GM19467 (cell line): ENCODE data around the gene C22orf39.

Source experiments
- ATAC-seq: cut with Tn5 transposase; IDR thresholded peaks from one replicate; pipeline ENCODE4 v1.9.1; 2021; ENCODE audit warnings: mild to moderate bottlenecking, moderate library complexity; ENCODE audit not compliant: unreplicated experiment

C22orf39 gene

GRCh38 chr22:19447330-19448075 is at the start of gene C22orf39:
Gene C22orf39, minus strand, starts transcription at chr22:19447711. Its CDS starts 23 bp downstream, at chr22:19447688.
- ATAC-seq: peak; percentile 73

GRCh38 chr22:19497245-19497644 is 49.7 kb upstream of the C22orf39 start:
- no peak for ATAC-seq

- ATAC-seq: no peak
Observed at GRCh38 chr22:19496324-19496630, 48.8 kb upstream of the C22orf39 start.

- no peak for ATAC-seq
Observed at GRCh38 chr22:19495562-19496323, 48.2 kb upstream of the C22orf39 start.

- no peak for ATAC-seq
Observed at GRCh38 chr22:19494676-19495173, 47.2 kb upstream of the C22orf39 start.

GRCh38 chr22:19494001-19494560 is 46.6 kb upstream of the C22orf39 start:
- no peak for ATAC-seq

- ATAC-seq: no peak
Observed at GRCh38 chr22:19492504-19493174, 45.1 kb upstream of the C22orf39 start.

- ATAC-seq: no peak
Observed at GRCh38 chr22:19490628-19491230, 43.2 kb upstream of the C22orf39 start.

GRCh38 chr22:19488884-19489843 is 41.7 kb upstream of the C22orf39 start:
- no peak for ATAC-seq

GRCh38 chr22:19488285-19488684 is 40.8 kb upstream of the C22orf39 start:
- ATAC-seq: no peak

- ATAC-seq: no peak
Observed at GRCh38 chr22:19483481-19484244, 36.2 kb upstream of the C22orf39 start.

- ATAC-seq: no peak
Observed at GRCh38 chr22:19482297-19482696, 34.8 kb upstream of the C22orf39 start.

GRCh38 chr22:19480789-19481188 is 33.3 kb upstream of the C22orf39 start:
- ATAC-seq: no peak

- ATAC-seq: no peak
Observed at GRCh38 chr22:19480173-19480568, 32.7 kb upstream of the C22orf39 start.

- ATAC-seq: peak; percentile 79
Observed at GRCh38 chr22:19479355-19480172, 32.1 kb upstream of the C22orf39 start, which contains the start of gene CDC45. Gene CDC45, plus strand, starts transcription at chr22:19479920. Its CDS starts 49 bp downstream, at chr22:19479969.

- peak; percentile 42 for ATAC-seq
Observed at GRCh38 chr22:19478901-19479354, 31.4 kb upstream of the C22orf39 start, which contains the start of gene UFD1. Gene UFD1, minus strand, starts transcription at chr22:19479193. Its CDS starts 108 bp downstream, at chr22:19479085.

GRCh38 chr22:19478045-19478900 is 30.8 kb upstream of the C22orf39 start:
- ATAC-seq: no peak
